Peyer's patch (tissue), 4 donors: ENCODE results near the gene C15orf39.

ENCODE experiments used
- CTCF ChIP-seq, 6 experiments: fragments of 450-650 bp in 4 of 6; fragments of 200-600 bp in 2 of 6; sonication (generic) in 1 of 6; IDR thresholded peaks; one replicate each; pipeline ENCODE4 v1.5.1; 2017 to 2019; ENCODE audit warnings: antibody characterized with exemption in 6 of 6, mild to moderate bottlenecking in 3 of 6, moderate library complexity in 1 of 6
- POLR2A ChIP-seq, 2 donors: fragments of 450-650 bp; IDR thresholded peaks; one replicate each; pipeline ENCODE4 v1.5.1; 2017; ENCODE audit warnings: antibody characterized with exemption in 2 of 2, mild to moderate bottlenecking in 2 of 2, moderate library complexity in 2 of 2

- TF ChIP-seq CTCF (IDR thresholded peaks at IDR 0.05) (no peak), POLR2A (IDR thresholded peaks at IDR 0.05) (no peak)
Observed at GRCh38 chr15:75158402-75158801, 43.3 kb upstream of the C15orf39 start.
